KOPT-K1 (cell line): ENCODE measurements around the gene CHST11.
"Not testable (repeated sequence)": the region's sequence is repeated elsewhere in the genome, so short reads cannot be mapped to it uniquely, and the experiment has no call there.

Experiments
- H3K27ac ChIP-seq: fragments of 200-600 bp; sonication (generic); 2 replicates; pipeline ENCODE4 v1.5.1; 2016; ENCODE audit warnings: antibody characterized with exemption, mild to moderate bottlenecking, low read depth, low read length; ENCODE audit not compliant: poor library complexity, severe bottlenecking
- H3K36me3 ChIP-seq: fragments of 200-600 bp; sonication (generic); 2 replicates; pipeline ENCODE4 v1.5.1; 2017; ENCODE audit warnings: antibody characterized with exemption, mild to moderate bottlenecking, low read length, moderate library complexity; ENCODE audit not compliant: insufficient read depth
- H3K9me3 ChIP-seq: fragments of 200-600 bp; sonication (generic); 2 replicates; pipeline ENCODE4 v1.5.1; 2017; ENCODE audit warnings: antibody characterized with exemption, low read length, mild to moderate bottlenecking; ENCODE audit not compliant: insufficient read depth, poor library complexity, severe bottlenecking

The CHST11 gene

DNA sequence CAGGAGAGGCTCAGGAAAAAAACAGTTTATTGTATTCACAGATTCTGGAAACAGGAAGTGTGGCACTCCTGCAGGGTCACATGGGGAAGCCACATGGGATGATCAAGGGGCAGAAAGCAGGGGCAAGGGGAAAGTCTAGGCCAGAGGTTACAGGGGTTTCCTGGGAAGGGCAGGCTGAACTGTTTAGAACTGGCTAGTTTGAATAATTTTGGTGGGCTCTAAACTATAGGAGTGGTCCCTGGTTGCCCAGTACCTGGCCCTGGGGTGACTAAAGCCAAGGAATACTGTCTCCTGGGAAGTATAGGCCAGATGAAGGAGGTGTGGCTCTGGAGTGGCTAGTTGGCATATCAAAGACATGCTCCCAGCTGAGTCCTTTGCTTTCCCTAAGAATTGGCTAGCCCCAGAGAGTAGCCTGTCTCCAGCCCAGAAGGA is 332.1 kb downstream of the CHST11 start:
- H3K27ac ChIP-seq: no peak overlapping the region
- H3K9me3 ChIP-seq: no peaks in the 10 kb centered on the region
- no peaks in the 10 kb centered on the region for H3K36me3 ChIP-seq

- Histone ChIP-seq H3K36me3 (no peaks in the 10 kb centered on the region), H3K9me3 (no peaks in the 10 kb centered on the region), H3K27ac (no peak overlapping the region)
These were observed 333.8 kb downstream of the CHST11 start for GRCh38 chr12:104790296-104791125.

DNA sequence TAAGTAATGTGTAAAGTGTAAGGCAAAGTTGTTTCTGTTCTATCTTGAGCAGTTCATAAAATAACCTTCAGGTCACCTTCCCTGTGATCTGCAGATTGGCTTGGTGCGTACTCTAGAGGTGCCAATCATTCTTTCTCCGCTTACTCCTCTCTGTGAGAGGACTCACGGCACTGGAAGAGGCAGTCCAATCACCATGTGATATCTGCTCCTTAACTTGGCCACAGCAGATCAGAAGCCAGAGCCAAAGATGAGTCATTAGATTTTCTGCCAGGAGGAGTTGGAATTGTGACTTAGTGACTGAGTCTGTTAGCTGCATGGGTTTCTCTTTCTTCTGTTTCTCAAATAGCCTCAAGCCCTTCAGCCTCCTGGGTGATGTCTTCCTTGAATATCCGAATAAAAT is 335.8 kb downstream of the CHST11 start:
- H3K9me3 ChIP-seq: no peaks in the 10 kb centered on the region
- no peaks in the 10 kb centered on the region for H3K36me3 ChIP-seq
- H3K27ac ChIP-seq: no peak overlapping the region

- Histone ChIP-seq H3K9me3 (no peaks in the 10 kb centered on the region), H3K27ac (no peak overlapping the region), H3K36me3 (no peaks in the 10 kb centered on the region)
These were observed 336.5 kb downstream of the CHST11 start for GRCh38 chr12:104793285-104793684.

- Histone ChIP-seq H3K9me3 (no peaks in the 10 kb centered on the region), H3K27ac (no peak overlapping the region), H3K36me3 (no peaks in the 10 kb centered on the region)
These were observed 337.2 kb downstream of the CHST11 start for GRCh38 chr12:104793968-104794367.

DNA sequence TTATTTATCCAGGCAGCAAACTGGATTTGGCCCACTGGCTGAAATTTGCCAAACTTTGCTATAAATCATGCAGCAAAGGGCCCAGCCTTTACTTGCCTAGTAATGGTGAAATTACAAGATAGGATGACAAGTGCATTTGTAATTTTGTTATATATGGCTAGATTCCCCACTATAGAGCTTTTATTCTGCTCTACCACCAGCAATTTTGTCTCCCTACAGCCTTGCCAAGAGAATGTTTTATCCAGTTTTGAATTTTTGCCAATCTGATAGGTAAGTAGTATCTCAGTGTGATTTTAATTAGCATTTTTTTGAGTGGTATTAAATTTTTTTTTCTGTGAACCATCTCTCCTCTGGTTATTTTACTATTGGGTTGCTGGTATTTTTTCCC is 339.7 kb downstream of the CHST11 start:
- H3K9me3 ChIP-seq: no peaks in the 10 kb centered on the region
- no peaks in the 10 kb centered on the region for H3K36me3 ChIP-seq
- H3K27ac ChIP-seq: no peak overlapping the region

- Histone ChIP-seq H3K9me3 (no peaks in the 10 kb centered on the region), H3K36me3 (no peaks in the 10 kb centered on the region), H3K27ac (no peak overlapping the region)
These were observed 342.7 kb downstream of the CHST11 start for GRCh38 chr12:104799458-104799857.

DNA sequence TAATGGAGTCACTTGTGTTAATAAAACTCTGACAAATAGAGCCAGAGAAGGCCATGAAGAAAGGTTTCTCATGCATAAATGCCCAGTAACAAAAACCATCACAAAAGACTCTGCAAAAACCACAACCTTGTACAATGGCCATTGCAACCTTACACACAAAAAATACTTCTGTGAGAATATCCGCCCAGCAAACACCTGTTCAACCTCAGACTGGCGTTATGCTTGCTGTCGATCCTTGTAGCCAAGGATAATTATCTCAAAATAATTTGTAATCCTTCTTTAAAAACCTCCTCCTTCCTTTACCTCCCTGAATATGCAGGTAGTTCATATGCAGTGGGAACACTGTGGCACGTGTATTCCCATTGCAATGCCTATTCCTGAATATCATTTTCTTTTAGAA is 344.3 kb downstream of the CHST11 start:
- Histone ChIP-seq H3K9me3 (no peaks in the 10 kb centered on the region), H3K36me3 (no peaks in the 10 kb centered on the region), H3K27ac (no peak overlapping the region)

GRCh38 chr12:104801427-104801826 is 344.7 kb downstream of the CHST11 start:
- no peaks in the 10 kb centered on the region for H3K36me3 ChIP-seq
- no peaks in the 10 kb centered on the region for H3K9me3 ChIP-seq
- H3K27ac ChIP-seq: no peak overlapping the region

DNA sequence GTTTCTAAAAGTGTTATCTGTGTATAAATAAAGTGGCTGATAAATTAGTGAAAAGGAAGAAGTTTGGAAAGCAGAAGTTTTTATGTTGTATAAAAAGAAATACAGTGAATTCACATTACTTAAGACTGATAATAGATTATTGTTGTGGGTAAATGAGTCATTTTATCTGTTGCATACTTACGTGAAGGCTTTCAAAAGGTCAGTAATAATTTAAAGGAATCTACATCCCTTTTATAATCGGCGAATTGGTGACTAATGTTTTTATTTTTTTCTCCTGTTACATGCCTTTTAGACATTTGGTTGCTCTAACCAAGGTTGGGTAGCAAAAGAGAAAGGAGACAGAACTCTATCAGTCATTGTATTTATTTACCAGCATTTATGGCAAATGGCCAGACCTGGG is 345.5 kb downstream of the CHST11 start:
- Histone ChIP-seq H3K27ac (no peak overlapping the region), H3K36me3 (no peaks in the 10 kb centered on the region), H3K9me3 (no peaks in the 10 kb centered on the region)

- H3K9me3 ChIP-seq: no peaks in the 10 kb centered on the region
- H3K27ac ChIP-seq: no peak overlapping the region
These were observed 348.4 kb downstream of the CHST11 start for GRCh38 chr12:104805186-104805585.

DNA sequence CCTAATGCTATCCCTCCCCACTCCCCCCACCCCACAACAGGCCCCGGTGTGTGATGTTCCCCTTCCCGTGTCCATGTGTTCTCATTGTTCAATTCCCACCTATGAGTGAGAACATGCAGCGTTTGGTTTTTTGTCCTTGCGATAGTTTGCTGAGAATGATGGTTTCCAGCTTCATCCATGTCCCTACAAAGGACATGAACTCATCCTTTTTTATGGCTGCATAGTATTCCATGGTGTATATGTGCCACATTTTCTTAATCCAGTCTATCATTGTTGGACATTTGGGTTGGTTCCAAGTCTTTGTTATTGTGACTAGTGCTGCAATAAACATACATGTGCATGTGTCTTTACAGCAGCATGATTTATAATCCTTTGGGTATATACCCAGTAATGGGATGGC is 349.4 kb downstream of the CHST11 start:
- not testable (repeated sequence) for H3K9me3 ChIP-seq, H3K27ac ChIP-seq, H3K36me3 ChIP-seq

More at GRCh38 chr12:104805186-104805585, 348.4 kb downstream of the CHST11 start:
- no peaks in the 10 kb centered on the region for H3K36me3 ChIP-seq

GRCh38 chr12:104809251-104809650 is 352.5 kb downstream of the CHST11 start:
- Histone ChIP-seq H3K36me3 (no peaks in the 10 kb centered on the region), H3K27ac (no peak overlapping the region), H3K9me3 (no peaks in the 10 kb centered on the region)

- Histone ChIP-seq H3K9me3 (no peaks in the 10 kb centered on the region), H3K36me3 (no peaks in the 10 kb centered on the region), H3K27ac (no peak overlapping the region)
These were observed 353.1 kb downstream of the CHST11 start for GRCh38 chr12:104809706-104810385.
